Ishikawa (cell line): ENCODE results near the gene LYRM4.

ENCODE experiments used
- CEBPB ChIP-seq: IDR thresholded peaks from 2 replicates; pipeline ENCODE4 v1.6.1; 2012
- CREB1 ChIP-seq: IDR thresholded peaks from 2 replicates; pipeline ENCODE4 v1.6.1; 2012; ENCODE audit warnings: low read depth
- EGR1 ChIP-seq: IDR thresholded peaks from 2 replicates; pipeline ENCODE4 v1.6.1; 2012
- EP300 ChIP-seq: IDR thresholded peaks from 2 replicates; pipeline ENCODE4 v1.6.1; 2012; ENCODE audit warnings: borderline replicate concordance
- FOXM1 ChIP-seq: IDR thresholded peaks from 2 replicates; pipeline ENCODE4 v1.6.1; 2012; ENCODE audit warnings: low read depth, borderline replicate concordance
- MAX ChIP-seq: IDR thresholded peaks from 2 replicates; pipeline ENCODE4 v1.6.1; 2012
- NFIC ChIP-seq: IDR thresholded peaks from 2 replicates; pipeline ENCODE4 v1.6.1; 2012
- RAD21 ChIP-seq: IDR thresholded peaks from 2 replicates; pipeline ENCODE4 v1.6.1; 2012; ENCODE audit warnings: low read depth
- TAF1 ChIP-seq: IDR thresholded peaks from 2 replicates; pipeline ENCODE4 v1.6.1; 2012; ENCODE audit warnings: low read depth, mild to moderate bottlenecking
- TCF12 ChIP-seq: IDR thresholded peaks from 2 replicates; pipeline ENCODE4 v1.6.1; 2012; ENCODE audit warnings: low read depth
- TEAD4 ChIP-seq: IDR thresholded peaks from 2 replicates; pipeline ENCODE4 v1.6.1; 2012
- YY1 ChIP-seq: IDR thresholded peaks from 2 replicates; pipeline ENCODE4 v1.6.1; 2012; ENCODE audit warnings: low read depth
- ZBTB7A ChIP-seq: IDR thresholded peaks from 2 replicates; pipeline ENCODE4 v1.6.1; 2012; ENCODE audit warnings: low read depth
- TF ChIP-seq, protein P1 (sequence below): IDR thresholded peaks from 2 replicates; pipeline ENCODE4 v1.6.1; 2012; ENCODE audit warnings: low read depth, mild to moderate bottlenecking
- TF ChIP-seq, protein P2 (sequence below): IDR thresholded peaks from 2 replicates; pipeline ENCODE4 v1.6.1; 2012

The LYRM4 gene

GRCh38 chr6:5119090-5119951 lies 141.4 kb downstream of the LYRM4 start:
- TF ChIP-seq CEBPB = no peak
- TF ChIP-seq RAD21 = no peak
- no peak for TF ChIP-seq TCF12
- no peak for TF ChIP-seq CREB1

DNA sequence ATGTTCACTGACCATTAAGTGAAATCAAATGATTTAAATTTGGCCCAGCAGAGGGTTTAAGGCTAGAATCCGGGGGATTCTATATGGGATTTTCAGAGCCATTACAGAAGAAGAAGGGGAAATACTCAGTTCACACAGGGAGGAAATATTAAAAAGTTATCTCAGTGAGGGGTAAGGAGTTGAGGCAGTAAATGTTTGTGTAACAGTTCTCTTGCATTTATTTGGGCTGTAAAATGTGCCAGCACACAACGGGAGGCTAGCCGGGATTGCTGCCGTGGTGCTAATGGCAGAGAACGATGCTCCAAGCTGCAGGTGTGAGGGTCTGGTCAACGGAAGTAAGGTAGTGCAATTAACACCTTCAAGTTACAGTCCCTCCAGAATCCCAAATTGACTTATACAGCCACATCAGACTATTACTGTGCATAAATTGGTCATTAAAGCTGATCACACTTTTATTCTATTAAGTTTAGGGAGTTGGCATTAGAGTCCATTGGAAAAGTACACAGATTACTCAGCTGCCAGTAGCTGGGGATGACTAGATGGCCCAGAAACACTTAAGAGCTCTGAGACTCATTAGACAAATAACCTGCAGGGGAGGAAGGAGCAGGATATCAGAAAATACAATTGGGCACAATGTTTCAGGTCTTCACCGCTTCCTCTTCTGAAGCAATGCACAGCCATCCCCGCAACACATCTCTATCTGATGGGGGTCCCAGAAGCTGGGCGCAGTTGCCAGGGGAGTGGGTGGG lies 144.3 kb downstream of the LYRM4 start:
- no peak for TF ChIP-seq TCF12
- TF ChIP-seq, protein P1, sequence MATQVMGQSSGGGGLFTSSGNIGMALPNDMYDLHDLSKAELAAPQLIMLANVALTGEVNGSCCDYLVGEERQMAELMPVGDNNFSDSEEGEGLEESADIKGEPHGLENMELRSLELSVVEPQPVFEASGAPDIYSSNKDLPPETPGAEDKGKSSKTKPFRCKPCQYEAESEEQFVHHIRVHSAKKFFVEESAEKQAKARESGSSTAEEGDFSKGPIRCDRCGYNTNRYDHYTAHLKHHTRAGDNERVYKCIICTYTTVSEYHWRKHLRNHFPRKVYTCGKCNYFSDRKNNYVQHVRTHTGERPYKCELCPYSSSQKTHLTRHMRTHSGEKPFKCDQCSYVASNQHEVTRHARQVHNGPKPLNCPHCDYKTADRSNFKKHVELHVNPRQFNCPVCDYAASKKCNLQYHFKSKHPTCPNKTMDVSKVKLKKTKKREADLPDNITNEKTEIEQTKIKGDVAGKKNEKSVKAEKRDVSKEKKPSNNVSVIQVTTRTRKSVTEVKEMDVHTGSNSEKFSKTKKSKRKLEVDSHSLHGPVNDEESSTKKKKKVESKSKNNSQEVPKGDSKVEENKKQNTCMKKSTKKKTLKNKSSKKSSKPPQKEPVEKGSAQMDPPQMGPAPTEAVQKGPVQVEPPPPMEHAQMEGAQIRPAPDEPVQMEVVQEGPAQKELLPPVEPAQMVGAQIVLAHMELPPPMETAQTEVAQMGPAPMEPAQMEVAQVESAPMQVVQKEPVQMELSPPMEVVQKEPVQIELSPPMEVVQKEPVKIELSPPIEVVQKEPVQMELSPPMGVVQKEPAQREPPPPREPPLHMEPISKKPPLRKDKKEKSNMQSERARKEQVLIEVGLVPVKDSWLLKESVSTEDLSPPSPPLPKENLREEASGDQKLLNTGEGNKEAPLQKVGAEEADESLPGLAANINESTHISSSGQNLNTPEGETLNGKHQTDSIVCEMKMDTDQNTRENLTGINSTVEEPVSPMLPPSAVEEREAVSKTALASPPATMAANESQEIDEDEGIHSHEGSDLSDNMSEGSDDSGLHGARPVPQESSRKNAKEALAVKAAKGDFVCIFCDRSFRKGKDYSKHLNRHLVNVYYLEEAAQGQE = no peak
- no peak for TF ChIP-seq ZBTB7A
- no peak for TF ChIP-seq TAF1
- no peak for TF ChIP-seq RAD21
- no peak for TF ChIP-seq CEBPB
- TF ChIP-seq, protein P2, sequence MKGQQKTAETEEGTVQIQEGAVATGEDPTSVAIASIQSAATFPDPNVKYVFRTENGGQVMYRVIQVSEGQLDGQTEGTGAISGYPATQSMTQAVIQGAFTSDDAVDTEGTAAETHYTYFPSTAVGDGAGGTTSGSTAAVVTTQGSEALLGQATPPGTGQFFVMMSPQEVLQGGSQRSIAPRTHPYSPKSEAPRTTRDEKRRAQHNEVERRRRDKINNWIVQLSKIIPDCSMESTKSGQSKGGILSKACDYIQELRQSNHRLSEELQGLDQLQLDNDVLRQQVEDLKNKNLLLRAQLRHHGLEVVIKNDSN = no peak
- no peak for TF ChIP-seq CREB1
- TF ChIP-seq FOXM1 = no peak
- no peak for TF ChIP-seq YY1
- no peak for TF ChIP-seq NFIC
- no peak for TF ChIP-seq TEAD4
- no peak for TF ChIP-seq EGR1
- no peak for TF ChIP-seq EP300
- no peak for TF ChIP-seq MAX

DNA sequence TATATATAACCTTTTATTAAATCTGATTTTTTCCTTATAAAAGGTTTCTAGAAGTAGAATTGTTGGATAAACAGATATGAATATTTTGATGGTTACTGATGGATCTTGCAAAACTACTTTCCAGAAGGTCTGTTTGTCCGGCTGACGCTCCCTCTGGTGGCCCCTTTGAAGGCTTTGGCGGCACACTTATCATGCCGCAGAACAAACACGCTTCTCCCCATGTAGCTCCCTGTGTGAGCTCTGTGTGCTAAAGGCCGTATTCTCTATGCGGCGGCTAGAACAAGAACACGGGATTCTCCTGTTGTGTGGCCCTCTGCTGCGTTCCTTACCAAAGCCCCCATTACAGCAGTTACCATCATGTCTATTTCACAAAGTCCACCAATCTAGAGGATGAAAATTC lies 145.6 kb downstream of the LYRM4 start:
- TF ChIP-seq, protein P1 = no peak
- no peak for TF ChIP-seq YY1
- TF ChIP-seq CEBPB = no peak
- TF ChIP-seq, protein P2 = no peak
- TF ChIP-seq RAD21 = no peak
- TF ChIP-seq MAX = no peak
- TF ChIP-seq ZBTB7A = no peak
- TF ChIP-seq NFIC = no peak
- no peak for TF ChIP-seq CREB1
- no peak for TF ChIP-seq EGR1
- no peak for TF ChIP-seq TAF1
- no peak for TF ChIP-seq TCF12
- no peak for TF ChIP-seq FOXM1
- no peak for TF ChIP-seq EP300
- no peak for TF ChIP-seq TEAD4

DNA sequence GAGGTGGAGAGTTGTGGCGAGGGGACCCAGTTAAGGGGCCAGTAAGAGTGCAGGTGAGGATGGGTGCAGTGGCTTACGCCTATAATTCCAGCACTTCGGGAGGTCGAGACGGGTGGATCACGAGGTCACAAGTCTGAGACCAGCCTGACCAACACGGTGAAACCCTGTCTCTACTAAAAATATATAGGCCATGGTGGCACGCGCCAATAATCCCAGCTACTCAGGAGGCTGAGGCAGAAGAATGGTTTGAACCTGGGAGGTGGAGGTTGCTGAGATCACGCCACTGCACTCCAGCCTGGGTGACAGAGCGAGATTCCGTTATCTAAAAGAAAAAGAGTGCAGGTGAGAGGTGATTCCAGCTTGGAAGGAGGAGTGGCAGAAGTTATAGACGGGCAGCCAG lies 147.7 kb downstream of the LYRM4 start:
- no peak for TF ChIP-seq FOXM1
- no peak for TF ChIP-seq EP300
- no peak for TF ChIP-seq CREB1
- TF ChIP-seq, protein P2 = no peak
- TF ChIP-seq, protein P1 = no peak
- TF ChIP-seq ZBTB7A = no peak
- no peak for TF ChIP-seq TEAD4
- TF ChIP-seq NFIC = no peak
- TF ChIP-seq RAD21 = no peak
- TF ChIP-seq EGR1 = no peak
- no peak for TF ChIP-seq TCF12
- no peak for TF ChIP-seq TAF1
- TF ChIP-seq YY1 = no peak
- TF ChIP-seq CEBPB = no peak
- no peak for TF ChIP-seq MAX
